ENCODE results near the gene REPS2.

REPS2 gene

GRCh38 chrX:17035111-17035510 is 88.7 kb downstream of the REPS2 start:
- no peak for DNase-seq (ENCODE audit: low spot score)

GRCh38 chrX:17036171-17036961 is 89.9 kb downstream of the REPS2 start:
- no peak for DNase-seq (ENCODE audit: low spot score)

- DNase-seq (ENCODE audit: low spot score) = no peak
These were observed 91.8 kb downstream of the REPS2 start for GRCh38 chrX:17038277-17038676.

- DNase-seq (ENCODE audit: low spot score) = no peak
These were observed 92.3 kb downstream of the REPS2 start for GRCh38 chrX:17038681-17039161.

- no peak for DNase-seq (ENCODE audit: low spot score)
These were observed 93.4 kb downstream of the REPS2 start for GRCh38 chrX:17039826-17040225.

GRCh38 chrX:17040711-17041110 is 94.3 kb downstream of the REPS2 start:
- no peak for DNase-seq (ENCODE audit: low spot score)

- no peak for DNase-seq (ENCODE audit: low spot score)
These were observed 95.6 kb downstream of the REPS2 start for GRCh38 chrX:17042037-17042436.

- DNase-seq (ENCODE audit: low spot score) = peak; percentile 20
These were observed 100.1 kb downstream of the REPS2 start for GRCh38 chrX:17046478-17047097.

- no peak for DNase-seq (ENCODE audit: low spot score)
These were observed 100.8 kb downstream of the REPS2 start for GRCh38 chrX:17047224-17047623.

- no peak for DNase-seq (ENCODE audit: low spot score)
These were observed 105.8 kb downstream of the REPS2 start for GRCh38 chrX:17052210-17052609.

- DNase-seq (ENCODE audit: low spot score) = no peak
These were observed 106.3 kb downstream of the REPS2 start for GRCh38 chrX:17052793-17053192.

GRCh38 chrX:17053502-17053901 is 107.0 kb downstream of the REPS2 start:
- DNase-seq (ENCODE audit: low spot score) = no peak

- DNase-seq (ENCODE audit: low spot score) = no peak
These were observed 110.6 kb downstream of the REPS2 start for GRCh38 chrX:17056868-17057608.

- no peak for DNase-seq (ENCODE audit: low spot score)
These were observed 115.6 kb downstream of the REPS2 start for GRCh38 chrX:17062065-17062464.

GRCh38 chrX:17065100-17065499 is 118.6 kb downstream of the REPS2 start:
- DNase-seq (ENCODE audit: low spot score) = no peak

GRCh38 chrX:17067534-17067933 is 121.1 kb downstream of the REPS2 start:
- no peak for DNase-seq (ENCODE audit: low spot score)

GRCh38 chrX:17072301-17072700 is 125.8 kb downstream of the REPS2 start:
- no peak for DNase-seq (ENCODE audit: low spot score)

- no peak for DNase-seq (ENCODE audit: low spot score)
These were observed 126.3 kb downstream of the REPS2 start for GRCh38 chrX:17072721-17073230.

- no peak for DNase-seq (ENCODE audit: low spot score)
These were observed 128.5 kb downstream of the REPS2 start for GRCh38 chrX:17075004-17075403.

- DNase-seq (ENCODE audit: low spot score) = no peak
These were observed 130.9 kb downstream of the REPS2 start for GRCh38 chrX:17077361-17077760.

- DNase-seq (ENCODE audit: low spot score) = no peak
These were observed 131.7 kb downstream of the REPS2 start for GRCh38 chrX:17078031-17078720.

- DNase-seq (ENCODE audit: low spot score) = no peak
These were observed 135.1 kb downstream of the REPS2 start for GRCh38 chrX:17081511-17081910.
